ENCODE results near the gene WDR73.
A peak's percentile ranks its signal among the peaks of the same experiment; 100 is the strongest.

Gene WDR73

GRCh38 chr15:84609818-84610525, 44.1 kb downstream of the WDR73 start:
- DNase-seq, result no peak

DNA sequence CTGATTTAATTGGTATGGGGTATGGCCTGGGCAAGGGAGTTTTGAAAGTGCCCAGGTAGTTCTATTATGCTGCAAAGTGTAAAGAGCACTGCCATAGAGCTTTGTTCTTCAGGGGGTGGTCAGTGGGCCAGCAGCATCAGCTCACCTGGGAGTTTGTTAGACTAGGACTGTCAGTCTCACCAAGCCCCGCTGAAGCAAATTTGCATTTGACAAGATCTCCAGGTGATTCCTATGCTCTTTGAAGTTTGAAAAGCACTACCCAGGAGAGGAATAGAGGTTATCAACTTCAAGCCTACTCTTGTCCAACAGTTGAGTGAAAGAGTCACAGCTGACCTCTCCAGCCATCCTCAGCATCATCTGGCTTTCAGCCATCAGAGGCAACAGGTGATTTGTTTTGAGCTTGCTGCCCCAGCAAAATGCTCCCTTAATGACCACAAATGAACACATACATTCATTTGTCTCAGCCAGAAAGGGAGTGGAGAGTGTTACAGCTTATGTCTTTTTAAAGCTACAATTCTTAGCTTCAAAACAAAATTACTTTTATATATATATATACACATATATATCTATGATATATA, 45.3 kb downstream of the WDR73 start:
- DNase-seq, result no peak

DNA sequence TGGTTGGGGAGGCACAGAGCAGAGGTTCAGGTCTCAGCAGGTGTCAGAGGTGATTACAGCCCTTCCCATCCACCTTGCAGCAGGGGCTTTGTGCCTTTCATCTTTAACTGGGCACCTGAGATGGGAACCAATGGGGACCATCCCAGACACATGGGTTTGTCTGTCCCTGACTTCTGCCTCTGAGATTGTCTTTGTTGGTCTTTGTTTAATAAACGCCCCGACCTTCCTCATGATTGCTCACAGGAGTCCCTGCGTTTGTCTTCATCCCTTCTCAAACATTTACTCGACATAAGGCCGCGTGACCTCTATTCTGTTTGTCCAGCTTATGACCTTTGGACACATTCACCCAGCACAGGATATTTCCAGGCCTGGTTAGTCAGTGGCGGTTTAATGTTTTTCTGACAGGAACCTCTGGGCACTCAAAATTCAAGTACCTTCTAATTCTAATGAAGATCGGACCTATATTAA, 47.4 kb downstream of the WDR73 start:
- DNase-seq, result no peak

DNA sequence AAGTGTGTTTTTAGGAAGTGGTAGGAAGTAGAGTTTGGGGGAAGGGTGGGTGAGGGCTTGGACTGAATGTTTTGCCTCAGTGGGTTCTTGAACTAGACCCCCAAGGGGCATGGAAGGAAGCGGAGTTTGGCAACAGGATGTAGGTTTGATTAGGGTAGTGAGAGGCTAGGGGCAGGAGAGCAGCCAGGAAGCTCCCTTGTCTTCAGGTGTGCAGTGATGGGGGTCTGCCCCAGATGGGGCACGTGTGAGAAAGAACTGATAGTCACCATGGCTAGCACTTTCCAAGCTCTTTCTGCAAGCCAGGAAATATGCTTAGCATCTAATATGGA, 48.6 kb downstream of the WDR73 start:
- DNase-seq, result no peak

DNA sequence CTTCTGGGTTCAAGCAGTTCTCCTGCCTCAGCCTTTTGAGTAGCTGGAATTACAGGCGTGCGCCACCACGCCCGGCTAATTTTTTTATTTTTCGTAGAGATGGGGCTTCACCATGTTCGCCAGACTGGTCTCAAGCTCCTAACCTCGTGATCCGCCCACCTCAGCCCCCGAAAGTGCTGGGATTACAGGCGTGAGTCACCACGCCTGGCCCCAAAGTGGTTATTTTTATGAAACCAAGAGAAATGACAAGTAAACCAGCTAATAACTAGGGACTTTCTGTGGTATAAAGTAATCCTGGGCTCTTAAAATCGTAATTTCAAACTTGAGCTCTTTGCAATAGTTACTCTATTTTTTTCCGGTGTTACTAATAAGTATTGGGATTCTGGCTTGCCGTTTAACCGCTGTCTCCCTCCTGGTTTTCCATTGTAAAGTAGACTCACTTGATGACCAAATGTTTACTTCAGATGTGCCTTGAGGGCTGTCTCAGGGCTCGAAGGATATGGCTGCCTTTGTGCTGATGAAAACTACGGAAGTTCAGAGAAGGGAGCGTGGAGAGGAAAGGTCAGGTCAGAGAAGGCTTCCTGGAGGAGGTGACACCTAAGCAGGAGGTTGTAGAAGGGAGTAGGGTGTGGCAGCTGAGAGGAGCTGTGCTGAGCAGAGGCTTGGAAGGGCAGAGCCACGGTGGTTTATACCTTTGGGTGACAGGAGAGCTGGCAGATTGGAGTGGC, 49.1 kb downstream of the WDR73 start:
- peak in 2 of 3 donors; percentile 15 to 29 for DNase-seq

DNA sequence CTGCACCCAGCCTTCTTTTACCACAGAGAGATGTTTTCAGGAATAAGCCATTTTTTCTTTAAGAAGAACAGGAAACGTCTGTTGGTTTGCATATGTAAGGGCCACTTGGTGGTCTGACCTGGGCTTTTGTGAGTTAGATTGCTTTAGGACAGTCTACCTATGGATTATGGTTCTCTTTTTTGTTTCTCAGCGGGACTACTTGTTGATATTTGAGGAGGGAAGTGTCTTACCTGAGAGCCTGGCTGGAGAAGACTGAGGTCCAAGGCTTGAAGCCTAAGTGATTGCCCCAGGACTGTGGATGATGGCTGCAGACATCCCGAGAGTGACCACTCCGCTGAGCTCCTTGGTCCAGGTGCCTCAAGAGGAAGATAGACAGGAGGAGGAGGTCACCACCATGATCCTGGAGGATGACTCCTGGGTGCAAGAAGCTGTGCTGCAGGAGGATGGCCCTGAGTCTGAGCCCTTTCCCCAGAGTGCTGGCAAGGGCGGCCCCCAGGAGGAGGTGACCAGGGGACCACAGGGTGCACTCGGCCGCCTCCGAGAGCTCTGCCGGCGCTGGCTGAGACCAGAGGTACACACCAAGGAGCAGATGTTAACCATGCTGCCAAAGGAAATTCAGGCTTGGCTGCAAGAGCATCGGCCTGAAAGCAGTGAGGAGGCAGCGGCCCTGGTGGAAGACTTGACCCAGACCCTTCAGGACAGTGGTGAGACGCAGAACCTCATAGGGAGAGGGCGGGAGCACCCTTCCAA, 50.3 kb downstream of the WDR73 start:
- no peak for DNase-seq

DNA sequence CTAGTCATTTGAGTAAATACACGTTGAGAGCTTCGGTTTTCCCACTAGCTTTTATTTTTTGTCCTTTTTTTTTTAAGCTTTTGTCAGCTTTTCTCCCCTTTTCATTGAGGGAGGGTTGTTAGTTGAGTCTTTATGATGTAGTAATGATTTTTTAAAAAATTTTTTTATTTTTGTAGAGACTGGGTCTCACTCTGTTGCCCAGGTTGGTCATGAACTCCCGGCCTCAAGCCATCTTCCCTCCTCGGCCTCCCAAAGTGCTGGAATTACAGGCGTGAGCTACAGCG, 52.6 kb downstream of the WDR73 start:
- no peak for DNase-seq

- peak; percentile 97 to 98 (median 98) for DNase-seq
These were observed 53.2 kb downstream of the WDR73 start, which contains the start of gene ZSCAN2 for GRCh38 chr15:84600687-84601554. TSS of gene ZSCAN2 (plus strand) at chr15:84601009. CDS start at chr15:84603928, 2,919 bp downstream.

GRCh38 chr15:84600331-84600686, 53.8 kb downstream of the WDR73 start:
- DNase-seq, result peak; percentile 93 to 95 (median 95)

DNA sequence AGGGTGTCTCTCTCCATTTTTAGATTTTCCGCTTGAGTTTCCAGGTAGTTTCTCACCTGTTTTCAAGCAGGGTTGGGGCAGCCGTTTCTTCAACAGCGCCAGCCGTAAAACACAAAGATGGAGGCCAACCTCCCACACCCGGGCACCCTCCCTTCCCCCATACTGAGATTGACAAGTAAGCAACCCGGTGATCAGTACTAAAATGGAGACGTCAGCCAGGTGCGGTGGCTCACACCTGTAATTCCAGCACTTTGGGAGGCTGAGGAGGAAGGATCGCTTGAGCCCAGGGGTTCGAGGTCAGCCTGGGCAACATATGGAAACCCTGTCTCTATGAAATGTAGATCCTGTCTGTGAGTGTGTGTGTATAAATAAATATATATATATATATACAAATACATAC, 54.2 kb downstream of the WDR73 start:
- no peak for DNase-seq

DNA sequence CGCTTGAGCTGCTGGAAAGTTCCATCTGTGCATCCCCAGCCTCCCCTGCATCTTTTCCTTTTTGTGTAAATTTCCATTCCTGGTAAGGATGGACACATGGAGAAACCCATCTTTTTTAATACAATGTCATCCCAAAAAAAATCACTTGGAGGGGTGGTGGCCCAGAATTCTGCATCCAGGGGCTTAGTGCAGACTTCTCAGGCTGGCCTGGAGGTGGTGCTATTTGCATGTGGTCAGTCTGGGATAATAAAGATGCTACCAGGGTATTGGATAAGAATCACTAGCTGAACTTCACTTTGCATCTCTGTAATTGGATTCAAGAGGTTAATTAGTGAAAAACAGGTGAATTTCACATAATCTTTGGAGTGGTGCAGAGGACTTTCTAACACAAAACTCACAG, 55.1 kb downstream of the WDR73 start:
- peak; percentile 45 to 50 (median 47) for DNase-seq

DNA sequence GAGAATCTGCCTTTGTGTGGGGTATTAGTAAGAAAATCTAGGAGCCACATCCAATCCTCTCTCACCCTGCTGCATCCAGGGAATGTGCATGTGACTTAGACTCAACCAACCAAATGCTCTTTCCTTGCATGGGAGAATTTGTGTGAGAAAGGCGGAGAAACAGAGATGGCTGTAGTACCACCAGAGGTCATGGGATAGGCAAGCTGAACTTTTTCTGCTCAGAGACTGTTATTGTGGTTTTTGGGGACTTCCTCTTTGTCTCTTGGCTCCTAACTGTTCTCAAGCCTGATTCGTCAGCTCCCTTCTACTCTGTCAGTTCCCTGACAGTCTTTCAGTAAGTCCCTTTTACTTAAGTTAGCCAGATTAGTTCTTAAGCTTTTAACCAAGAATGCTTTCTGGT, 55.8 kb downstream of the WDR73 start:
- DNase-seq, result peak; percentile 78 to 91 (median 86)

- DNase-seq, result peak in 1 of 3 donors; percentile 57
These were observed 56.8 kb downstream of the WDR73 start for GRCh38 chr15:84597296-84597695.

GRCh38 chr15:84595660-84596059, 58.4 kb downstream of the WDR73 start:
- peak; percentile 62 to 75 (median 67) for DNase-seq

GRCh38 chr15:84594617-84595290, 59.3 kb downstream of the WDR73 start:
- DNase-seq, result no peak

DNA sequence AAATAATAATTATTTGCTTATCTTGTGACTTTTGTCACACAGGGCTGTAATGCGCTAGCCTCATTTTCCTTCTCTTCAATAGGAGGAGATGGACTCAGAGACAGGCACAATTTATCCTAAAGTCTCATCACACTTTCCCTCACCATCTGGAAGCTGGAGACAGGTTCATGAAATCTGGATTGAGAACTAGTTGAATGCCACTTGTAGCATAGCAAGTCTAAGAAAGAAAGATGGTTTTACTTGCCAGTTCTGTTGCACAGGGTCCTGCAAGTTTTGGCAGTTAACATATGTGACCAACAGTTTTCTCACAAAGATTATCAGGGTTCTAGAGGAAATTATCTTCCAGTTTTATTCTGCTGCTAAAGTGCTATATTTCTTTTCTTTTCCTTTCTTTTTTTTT, 62.3 kb downstream of the WDR73 start:
- DNase-seq, result no peak

DNA sequence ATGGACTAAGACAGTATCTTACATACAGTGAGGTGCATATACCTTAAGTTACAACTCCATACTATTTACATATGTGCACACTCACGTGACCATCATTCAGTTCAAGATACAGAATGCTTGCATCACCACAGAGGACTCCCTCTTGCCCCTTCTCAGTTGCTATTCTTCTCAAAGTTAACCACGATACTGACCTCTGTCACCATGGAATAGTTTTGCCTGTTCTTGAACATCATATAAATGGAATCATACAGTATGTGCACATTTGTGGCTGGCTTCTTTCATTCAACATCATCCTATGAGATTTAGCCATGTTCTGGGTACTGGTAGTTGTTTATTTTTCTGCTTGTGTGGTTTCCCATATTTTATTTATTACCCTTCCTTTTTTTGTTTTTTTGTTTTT, 63.7 kb downstream of the WDR73 start:
- no peak for DNase-seq
